ENCODE results near the gene WARS2.

WARS2 gene

GRCh38 chr1:119009312-119009655 lies 131.2 kb downstream of the WARS2 start:
- no peak for TF ChIP-seq CTCF (IDR thresholded peaks at IDR 0.05; ENCODE audit: insufficient read depth, low read length, poor library complexity, severe bottlenecking)
- Histone ChIP-seq H3K27me3 (replicated peaks; ENCODE audit: control insufficient read depth, insufficient read depth, low read length) (peaks cover 2% of the 10 kb centered on the region), H3K36me3 (ENCODE audit: control insufficient read depth, insufficient read depth, low read length) (no peaks in the 10 kb centered on the region), H3K4me3 (replicated peaks; ENCODE audit: low read depth, low read length) (no peak overlapping the region)
- DNase-seq (ENCODE audit: extremely low read depth, insufficient read length): no peak

- no peak for DNase-seq (ENCODE audit: extremely low read depth, insufficient read length)
- Histone ChIP-seq H3K36me3 (ENCODE audit: control insufficient read depth, insufficient read depth, low read length) (no peaks in the 10 kb centered on the region), H3K27me3 (replicated peaks; ENCODE audit: control insufficient read depth, insufficient read depth, low read length) (peaks cover 2% of the 10 kb centered on the region), H3K4me3 (replicated peaks; ENCODE audit: low read depth, low read length) (no peak overlapping the region)
- TF ChIP-seq CTCF (IDR thresholded peaks at IDR 0.05; ENCODE audit: insufficient read depth, low read length, poor library complexity, severe bottlenecking): peak; percentile 67
These were observed 131.8 kb downstream of the WARS2 start for GRCh38 chr1:119008483-119009311.

- no peak for DNase-seq (ENCODE audit: extremely low read depth, insufficient read length)
- H3K36me3 ChIP-seq (ENCODE audit: control insufficient read depth, insufficient read depth, low read length): no peaks in the 10 kb centered on the region
- peaks cover 2% of the 10 kb centered on the region for H3K27me3 ChIP-seq (replicated peaks; ENCODE audit: control insufficient read depth, insufficient read depth, low read length)
- TF ChIP-seq CTCF (IDR thresholded peaks at IDR 0.05; ENCODE audit: insufficient read depth, low read length, poor library complexity, severe bottlenecking): no peak
- H3K4me3 ChIP-seq (replicated peaks; ENCODE audit: low read depth, low read length): no peak overlapping the region
These were observed 132.6 kb downstream of the WARS2 start for GRCh38 chr1:119007670-119008482.

GRCh38 chr1:119007339-119007669 lies 133.1 kb downstream of the WARS2 start:
- H3K4me3 ChIP-seq (replicated peaks; ENCODE audit: low read depth, low read length): no peak overlapping the region
- DNase-seq (ENCODE audit: extremely low read depth, insufficient read length): no peak

More at GRCh38 chr1:119007339-119007669, 133.1 kb downstream of the WARS2 start:
- peaks cover 2% of the 10 kb centered on the region for H3K27me3 ChIP-seq (replicated peaks; ENCODE audit: control insufficient read depth, insufficient read depth, low read length)
- no peak for TF ChIP-seq CTCF (IDR thresholded peaks at IDR 0.05; ENCODE audit: insufficient read depth, low read length, poor library complexity, severe bottlenecking)
- H3K36me3 ChIP-seq (ENCODE audit: control insufficient read depth, insufficient read depth, low read length): no peaks in the 10 kb centered on the region

Measured in GM06990 (cell line).